Ishikawa (cell line): ENCODE results near the gene SLC5A8.

Experiments used
- EGR1 ChIP-seq: IDR thresholded peaks from 2 replicates; pipeline ENCODE4 v1.6.1; 2012
- TF ChIP-seq, protein P1 (sequence below): IDR thresholded peaks from 2 replicates; pipeline ENCODE4 v1.6.1; 2012

GRCh38 chr12:101186291-101186690 is 23.7 kb downstream of the SLC5A8 start:
- TF ChIP-seq EGR1: no peak
- TF ChIP-seq, protein P1, sequence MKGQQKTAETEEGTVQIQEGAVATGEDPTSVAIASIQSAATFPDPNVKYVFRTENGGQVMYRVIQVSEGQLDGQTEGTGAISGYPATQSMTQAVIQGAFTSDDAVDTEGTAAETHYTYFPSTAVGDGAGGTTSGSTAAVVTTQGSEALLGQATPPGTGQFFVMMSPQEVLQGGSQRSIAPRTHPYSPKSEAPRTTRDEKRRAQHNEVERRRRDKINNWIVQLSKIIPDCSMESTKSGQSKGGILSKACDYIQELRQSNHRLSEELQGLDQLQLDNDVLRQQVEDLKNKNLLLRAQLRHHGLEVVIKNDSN: no peak
